CD4-positive, alpha-beta T cell (primary cell): ENCODE measurements around the gene KCNJ5. TPM values are rescaled to one million over a fixed set of nuclear protein-coding genes. Genes with fewer than 3 reads are reported as not detected.

ENCODE experiments used
- ATAC-seq: fragments of 200-7000 bp; cut with Tn5 transposase; one replicate; pipeline ENCODE4 v1.10.0; 2022; ENCODE audit warnings: mild to moderate bottlenecking; ENCODE audit not compliant: poor library complexity
- CTCF ChIA-PET: fragments of 350-600 bp; sonication (Branson Sonifier 250); formaldehyde crosslinking; loops from one replicate; lab custom pipeline; 2021; ENCODE audit warnings: antibody characterized with exemption, inconsistent platforms; lab: Charles Lee
- POLR2A ChIA-PET: fragments of 350-600 bp; sonication (Branson Sonifier 250); formaldehyde crosslinking; loops from one replicate; lab custom pipeline; 2021; ENCODE audit warnings: antibody characterized with exemption, inconsistent platforms; lab: Charles Lee
- DNase-seq, 14 experiments: peaks; one replicate each; pipeline ENCODE4 v3.0.0-alpha.2; 2013 to 2020; ENCODE audit warnings: mixed read lengths in 2 of 14
- H3K27ac ChIP-seq, 2 donors: one replicate each; pipeline versions ENCODE4 v1.5.1 to v1.7.0; 2013; ENCODE audit warnings: low read length in 2 of 2, low read depth in 1 of 2, mild to moderate bottlenecking in 1 of 2
- H3K27me3 ChIP-seq, 2 experiments: 1 replicate in 1 of 2; 2 replicates in 1 of 2; pipeline versions ENCODE4 v1.6.1 to v1.7.0; 2013; ENCODE audit warnings: low read length in 2 of 2, control low read depth in 1 of 2, mild to moderate bottlenecking in 1 of 2, moderate library complexity in 1 of 2; ENCODE audit not compliant: insufficient read depth in 2 of 2, control insufficient read depth in 1 of 2
- H3K36me3 ChIP-seq: one replicate; pipeline ENCODE4 v1.6.1; 2013; ENCODE audit warnings: low read length, control low read depth; ENCODE audit not compliant: insufficient read depth
- H3K4me1 ChIP-seq: one replicate; pipeline ENCODE4 v1.6.1; 2013; ENCODE audit warnings: low read length, control low read depth; ENCODE audit not compliant: insufficient read depth
- H3K4me3 ChIP-seq: one replicate; pipeline ENCODE4 v1.5.1; 2013; ENCODE audit warnings: mild to moderate bottlenecking, low read length, moderate library complexity
- H3K9me3 ChIP-seq, 2 experiments: 1 replicate in 1 of 2; 2 replicates in 1 of 2; pipeline versions ENCODE4 v1.6.1 to v1.7.0; 2013; ENCODE audit warnings: low read length in 2 of 2, mild to moderate bottlenecking in 2 of 2, control low read depth in 1 of 2, moderate library complexity in 1 of 2; ENCODE audit not compliant: control insufficient read depth in 1 of 2, insufficient read depth in 1 of 2
- H3K27ac Mint-ChIP-seq: one replicate; pipeline ENCODE4 v1.8.0; 2020; ENCODE audit warnings: mixed read lengths
- H3K27me3 Mint-ChIP-seq: one replicate; pipeline ENCODE4 v1.8.0; 2021; ENCODE audit warnings: mixed read lengths
- H3K36me3 Mint-ChIP-seq: one replicate; pipeline ENCODE4 v1.8.0; 2021; ENCODE audit warnings: low read depth, mixed read lengths
- H3K4me1 Mint-ChIP-seq: one replicate; pipeline ENCODE4 v1.8.0; 2021; ENCODE audit warnings: low read depth, mixed read lengths
- H3K4me3 Mint-ChIP-seq: one replicate; pipeline ENCODE4 v1.8.0; 2020; ENCODE audit warnings: mild to moderate bottlenecking, mixed read lengths
- H3K9me3 Mint-ChIP-seq: one replicate; pipeline ENCODE4 v1.8.0; 2020; ENCODE audit warnings: mixed read lengths
- intact Hi-C, 2 experiments: fragments of 100-400 bp; cut with DNase I in 1 of 2; cut with micrococcal nuclease in 1 of 2; formaldehyde crosslinking; loops; one replicate each; pipeline versions ENCODE4 v1.15.1 to v1.9.0; 2023 to 2025; cut with DNase I, micrococcal nuclease
- total RNA-seq, 174 experiments: library from RNA in 2 of 174; stranded (reverse) in 2 of 174; gene quantifications; one replicate each; pipeline ENCODE4 v1.2.3 and lab custom pipeline; 2021 to 2026
- TF ChIP-seq, protein P1 (sequence below): fragments of 200-600 bp; IDR thresholded peaks from one replicate; pipeline ENCODE4 v1.8.0; 2022; ENCODE audit warnings: antibody characterized with exemption, mild to moderate bottlenecking

The KCNJ5 gene
- total RNA-seq, 2 experiments from 2014 or later = 0.05 TPM; not detected in 1

GRCh38 chr11:128915149-128915521 is 24.0 kb downstream of the KCNJ5 start:
- H3K27ac Mint-ChIP-seq = no peak overlapping the region

GRCh38 chr11:128916037-128916572 is 24.9 kb downstream of the KCNJ5 start:
- DNase-seq (no peak), ATAC-seq (no peak)
- H3K9me3 ChIP-seq = peaks cover 0 to 11% of the 10 kb centered on the region in 2 experiments
- peaks cover 57% of the 10 kb centered on the region for H3K27me3 Mint-ChIP-seq
- H3K27ac ChIP-seq = no peak overlapping the region
- intact Hi-C loops = no loop called here
- ChIA-PET CTCF (no interaction called here), POLR2A (no interaction called here)
- no peaks in the 10 kb centered on the region for H3K36me3 ChIP-seq
- H3K36me3 Mint-ChIP-seq = no peaks in the 10 kb centered on the region
- no peak overlapping the region for H3K27ac Mint-ChIP-seq
- no peak overlapping the region for H3K4me3 Mint-ChIP-seq
- H3K4me1 ChIP-seq = no peaks in the 10 kb centered on the region
- peaks cover under 1 to 12% of the 10 kb centered on the region in 2 experiments for H3K27me3 ChIP-seq
- H3K4me3 ChIP-seq = no peak overlapping the region
- no peaks in the 10 kb centered on the region for H3K4me1 Mint-ChIP-seq
- TF ChIP-seq, protein P1, sequence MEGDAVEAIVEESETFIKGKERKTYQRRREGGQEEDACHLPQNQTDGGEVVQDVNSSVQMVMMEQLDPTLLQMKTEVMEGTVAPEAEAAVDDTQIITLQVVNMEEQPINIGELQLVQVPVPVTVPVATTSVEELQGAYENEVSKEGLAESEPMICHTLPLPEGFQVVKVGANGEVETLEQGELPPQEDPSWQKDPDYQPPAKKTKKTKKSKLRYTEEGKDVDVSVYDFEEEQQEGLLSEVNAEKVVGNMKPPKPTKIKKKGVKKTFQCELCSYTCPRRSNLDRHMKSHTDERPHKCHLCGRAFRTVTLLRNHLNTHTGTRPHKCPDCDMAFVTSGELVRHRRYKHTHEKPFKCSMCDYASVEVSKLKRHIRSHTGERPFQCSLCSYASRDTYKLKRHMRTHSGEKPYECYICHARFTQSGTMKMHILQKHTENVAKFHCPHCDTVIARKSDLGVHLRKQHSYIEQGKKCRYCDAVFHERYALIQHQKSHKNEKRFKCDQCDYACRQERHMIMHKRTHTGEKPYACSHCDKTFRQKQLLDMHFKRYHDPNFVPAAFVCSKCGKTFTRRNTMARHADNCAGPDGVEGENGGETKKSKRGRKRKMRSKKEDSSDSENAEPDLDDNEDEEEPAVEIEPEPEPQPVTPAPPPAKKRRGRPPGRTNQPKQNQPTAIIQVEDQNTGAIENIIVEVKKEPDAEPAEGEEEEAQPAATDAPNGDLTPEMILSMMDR = no peak
- no peaks in the 10 kb centered on the region for H3K9me3 Mint-ChIP-seq

More at GRCh38 chr11:128915149-128915521, 24.0 kb downstream of the KCNJ5 start:
- ChIA-PET CTCF (interaction anchor here (1.0 kb wide), 1 partner anchor 9 kb away, joined by 3 read pairs; no protein-coding TSS in a partner anchor), POLR2A (no interaction called here)
- no peak for ATAC-seq
- no peak overlapping the region for H3K4me3 ChIP-seq
- DNase-seq = no peak
- Mint-ChIP-seq H3K4me3 (no peak overlapping the region), H3K27me3 (peaks cover 67% of the 10 kb centered on the region), H3K36me3 (no peaks in the 10 kb centered on the region), H3K9me3 (no peaks in the 10 kb centered on the region), H3K4me1 (no peaks in the 10 kb centered on the region)
- intact Hi-C loops = no loop called here
- no peaks in the 10 kb centered on the region for H3K4me1 ChIP-seq
- H3K27me3 ChIP-seq = peaks cover 5 to 19% of the 10 kb centered on the region in 2 experiments
- TF ChIP-seq, protein P1 = no peak
- no peaks in the 10 kb centered on the region for H3K36me3 ChIP-seq
- no peak overlapping the region for H3K27ac ChIP-seq
- H3K9me3 ChIP-seq = peaks cover 0 to 11% of the 10 kb centered on the region in 2 experiments

- Mint-ChIP-seq H3K4me3 (no peak overlapping the region), H3K4me1 (no peaks in the 10 kb centered on the region), H3K36me3 (no peaks in the 10 kb centered on the region), H3K27me3 (peaks cover 51% of the 10 kb centered on the region), H3K27ac (no peak overlapping the region), H3K9me3 (no peaks in the 10 kb centered on the region)
- intact Hi-C loops = no loop called here
- POLR2A ChIA-PET = no interaction called here
- CTCF ChIA-PET = no interaction called here
- Histone ChIP-seq H3K27me3 (peaks cover 0 to 12% of the 10 kb centered on the region in 2 experiments), H3K4me3 (no peak overlapping the region), H3K27ac (no peak overlapping the region), H3K4me1 (no peaks in the 10 kb centered on the region), H3K9me3 (peaks cover 0 to 11% of the 10 kb centered on the region in 2 experiments), H3K36me3 (no peaks in the 10 kb centered on the region)
- ATAC-seq = no peak
- no peak for DNase-seq
- TF ChIP-seq, protein P1 = no peak
Observed at GRCh38 chr11:128916681-128917080, 25.5 kb downstream of the KCNJ5 start.
